ENCODE data around the gene FRMD4A. TPM values are rescaled to one million over a fixed set of nuclear protein-coding genes. Genes with fewer than 3 reads are reported as not detected.

The FRMD4A gene
- total and polyA plus RNA-seq, 10 of the 15 experiments (the other 5 are each of a cell fraction or from before 2014, with no cell fraction given): 17.8 to 75.2 (median 39.1) TPM

DNA sequence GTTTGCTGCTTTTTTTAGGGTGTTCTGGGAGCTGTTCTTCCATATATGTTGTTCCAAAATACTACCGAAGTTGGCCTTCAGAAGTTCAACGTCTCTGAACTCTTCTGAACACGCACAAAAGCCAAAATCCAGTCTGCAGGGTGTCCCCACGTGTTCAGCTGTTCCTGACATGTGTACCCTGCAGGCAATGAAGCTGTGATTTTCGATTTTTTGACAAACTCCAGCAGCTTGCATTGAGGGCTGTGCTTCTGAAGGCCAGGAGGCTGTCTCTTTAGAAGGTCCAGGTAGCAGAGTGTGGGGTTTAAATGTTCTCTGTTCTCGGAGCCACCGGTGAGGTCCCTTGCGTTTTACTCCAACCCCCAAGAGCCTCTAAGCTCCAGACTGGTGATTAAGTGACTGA lies 598.9 kb downstream of the FRMD4A start (continued):
- TF ChIP-seq ESRRA (IDR thresholded peaks at IDR 0.05; ENCODE audit: low read length): no peak

GRCh38 chr10:13730956-13731355 lies 599.8 kb downstream of the FRMD4A start:
- no peak overlapping the region for H2AFZ ChIP-seq (ENCODE audit: control insufficient read depth, low read depth, low read length)
- DNase-seq (ENCODE audit: low read depth, low spot score): no peak
- no peak for TF ChIP-seq CREB1 (IDR thresholded peaks at IDR 0.05; ENCODE audit: low read depth)
- no peak for TF ChIP-seq BHLHE40 (IDR thresholded peaks at IDR 0.05; ENCODE audit: borderline replicate concordance in 1 of 2, low read depth in 2 of 2, low read length in 1 of 2)
- intact Hi-C loops (cut with micrococcal nuclease; ENCODE audit: unreplicated experiment): no loop called here
- no TSS peak for BruUV-seq (replicated peaks)
- ChIA-PET RAD21 (ENCODE audit: unreplicated experiment) (interaction anchor here (1.0 kb wide), 1 partner anchor 47 kb away, joined by 4 read pairs; no protein-coding TSS in a partner anchor), SMC1A (ENCODE audit: uncharacterized antibody, unreplicated experiment) (interaction anchor here (0.7 to 1.9 kb wide), 4 partner anchors 12 to 80 kb away, joined by 3 to 6 read pairs (median 4); no protein-coding TSS in a partner anchor), POLR2A (interaction anchor here (0.6 to 1.8 kb wide), 2 partner anchors 13 to 25 kb away, joined by 5 read pairs; no protein-coding TSS in a partner anchor), CTCF (interaction anchor here (1.1 kb wide), 1 partner anchor 8 kb away, joined by 5 read pairs; no protein-coding TSS in a partner anchor)
- H3K4me2 ChIP-seq (ENCODE audit: control insufficient read depth, insufficient read depth): no peak overlapping the region
- no peak overlapping the region for H3K9ac ChIP-seq (ENCODE audit: control insufficient read depth, insufficient read depth, low read length)
- in situ Hi-C loops (cut with MboI): no loop called here
- H3K79me2 ChIP-seq (ENCODE audit: control insufficient read depth, insufficient read depth, low read length): no peaks in the 10 kb centered on the region
- H3K27me3 ChIP-seq (replicated peaks in 1 of 2; ENCODE audit: control insufficient read depth in 2 of 2, insufficient read depth in 2 of 2, low read length in 1 of 2): no peaks in the 10 kb centered on the region
- no peak overlapping the region for H3K27ac ChIP-seq (ENCODE audit: control insufficient read depth, insufficient read depth)
- peaks cover 0 to 2% of the 10 kb centered on the region in 2 experiments; a peak in 2 of 4 replicates for H3K36me3 ChIP-seq (ENCODE audit: control insufficient read depth in 2 of 2, insufficient read depth in 2 of 2, low read length in 1 of 2)
- ATAC-seq: no peak
- no peak overlapping the region for H3K4me3 ChIP-seq
- no peaks in the 10 kb centered on the region for H4K20me1 ChIP-seq (ENCODE audit: control insufficient read depth, insufficient read depth)
- no peak for FAIRE-seq
- 89% methylated on average over 7 of the region's 7 CpGs for WGBS (ENCODE audit: insufficient coverage, insufficient replicate concordance, low lambda C conversion rate, missing lambda C conversion rate)
- no peaks in the 10 kb centered on the region for H3K9me3 ChIP-seq (replicated peaks; ENCODE audit: control insufficient read depth, insufficient read depth, low read length)
- H3K4me1 ChIP-seq (ENCODE audit: control insufficient read depth, insufficient read depth, low read length): no peaks in the 10 kb centered on the region

DNA sequence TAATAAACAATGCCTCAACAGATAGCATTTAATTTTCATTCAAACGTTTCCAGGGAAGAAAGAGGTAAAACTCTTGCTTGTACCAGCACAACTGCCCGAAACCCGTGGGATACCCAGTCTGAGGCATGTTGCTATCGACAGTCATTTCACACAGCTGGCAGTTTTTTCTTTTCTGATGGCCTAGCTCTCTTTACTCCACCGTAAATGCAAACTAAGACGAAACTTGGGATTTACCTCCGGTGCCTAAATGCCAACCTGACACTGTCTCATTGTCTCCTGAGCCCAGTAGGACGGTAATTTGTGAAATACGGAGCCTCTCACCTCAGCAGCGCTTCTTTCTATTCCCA lies 600.4 kb downstream of the FRMD4A start:
- RAD21 ChIA-PET (ENCODE audit: unreplicated experiment): no interaction called here
- no peak for FAIRE-seq

More for the DNA sequence above, 600.4 kb downstream of the FRMD4A start:
- ChIA-PET SMC1A (ENCODE audit: uncharacterized antibody, unreplicated experiment) (interaction anchor here (1.2 to 1.9 kb wide), 2 partner anchors 12 to 17 kb away, joined by 3 to 6 read pairs; no protein-coding TSS in a partner anchor), POLR2A (no interaction called here), CTCF (no interaction called here)
- no peaks in the 10 kb centered on the region for H4K20me1 ChIP-seq (ENCODE audit: control insufficient read depth, insufficient read depth)
- H3K4me2 ChIP-seq (ENCODE audit: control insufficient read depth, insufficient read depth): no peak overlapping the region
- H2AFZ ChIP-seq (ENCODE audit: control insufficient read depth, low read depth, low read length): no peak overlapping the region
- no peaks in the 10 kb centered on the region for H3K9me3 ChIP-seq (replicated peaks; ENCODE audit: control insufficient read depth, insufficient read depth, low read length)
- TF ChIP-seq BMI1 (IDR thresholded peaks at IDR 0.05; ENCODE audit: borderline replicate concordance): no peak
- no peak for TF ChIP-seq CREB1 (IDR thresholded peaks at IDR 0.05; ENCODE audit: low read depth)
- no peak for TF ChIP-seq ZBED1 (IDR thresholded peaks at IDR 0.05; ENCODE audit: borderline replicate concordance)
- no peak for TF ChIP-seq EGR1 (IDR thresholded peaks at IDR 0.05; ENCODE audit: borderline replicate concordance in 1 of 2, low read depth in 2 of 2, low read length in 2 of 2)
- TF ChIP-seq NFYA (IDR thresholded peaks at IDR 0.05; ENCODE audit: borderline replicate concordance, low read depth, low read length): no peak
- no peak for TF ChIP-seq MEF2B (IDR thresholded peaks at IDR 0.05; ENCODE audit: partially characterized antibody, poor library complexity, severe bottlenecking)
- TF ChIP-seq, protein P1, sequence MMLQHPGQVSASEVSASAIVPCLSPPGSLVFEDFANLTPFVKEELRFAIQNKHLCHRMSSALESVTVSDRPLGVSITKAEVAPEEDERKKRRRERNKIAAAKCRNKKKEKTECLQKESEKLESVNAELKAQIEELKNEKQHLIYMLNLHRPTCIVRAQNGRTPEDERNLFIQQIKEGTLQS (IDR thresholded peaks at IDR 0.05; ENCODE audit: borderline replicate concordance, extremely low read depth, low read depth, low read length): no peak
- TF ChIP-seq HDAC2 (IDR thresholded peaks at IDR 0.05): no peak
- no peak for TF ChIP-seq ZNF24 (IDR thresholded peaks at IDR 0.05)
- TF ChIP-seq, protein P2, sequence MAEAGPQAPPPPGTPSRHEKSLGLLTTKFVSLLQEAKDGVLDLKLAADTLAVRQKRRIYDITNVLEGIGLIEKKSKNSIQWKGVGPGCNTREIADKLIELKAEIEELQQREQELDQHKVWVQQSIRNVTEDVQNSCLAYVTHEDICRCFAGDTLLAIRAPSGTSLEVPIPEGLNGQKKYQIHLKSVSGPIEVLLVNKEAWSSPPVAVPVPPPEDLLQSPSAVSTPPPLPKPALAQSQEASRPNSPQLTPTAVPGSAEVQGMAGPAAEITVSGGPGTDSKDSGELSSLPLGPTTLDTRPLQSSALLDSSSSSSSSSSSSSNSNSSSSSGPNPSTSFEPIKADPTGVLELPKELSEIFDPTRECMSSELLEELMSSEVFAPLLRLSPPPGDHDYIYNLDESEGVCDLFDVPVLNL (IDR thresholded peaks at IDR 0.05; ENCODE audit: low read depth, low read length): no peak
- no peak for TF ChIP-seq SREBF1 (IDR thresholded peaks at IDR 0.05; ENCODE audit: low read length)
- H3K27me3 ChIP-seq (replicated peaks in 1 of 2; ENCODE audit: control insufficient read depth in 2 of 2, insufficient read depth in 2 of 2, low read length in 1 of 2): no peaks in the 10 kb centered on the region
- 91% methylated on average over 10 of the region's 10 CpGs for WGBS (ENCODE audit: insufficient coverage, insufficient replicate concordance, low lambda C conversion rate, missing lambda C conversion rate)
- H3K4me3 ChIP-seq: no peak overlapping the region
- ATAC-seq (no peak), DNase-seq (ENCODE audit: low read depth, low spot score) (no peak)
- H3K4me1 ChIP-seq (ENCODE audit: control insufficient read depth, insufficient read depth, low read length): no peaks in the 10 kb centered on the region
- H3K9ac ChIP-seq (ENCODE audit: control insufficient read depth, insufficient read depth, low read length): no peak overlapping the region
- H3K36me3 ChIP-seq (ENCODE audit: control insufficient read depth in 2 of 2, insufficient read depth in 2 of 2, low read length in 1 of 2): peaks cover 0 to 2% of the 10 kb centered on the region in 2 experiments; a peak in 2 of 4 replicates
- no TSS peak for BruUV-seq (replicated peaks)
- in situ Hi-C loops (cut with MboI) (no loop called here), intact Hi-C loops (cut with micrococcal nuclease; ENCODE audit: unreplicated experiment) (no loop called here)
- H3K27ac ChIP-seq (ENCODE audit: control insufficient read depth, insufficient read depth): no peak overlapping the region
- H3K79me2 ChIP-seq (ENCODE audit: control insufficient read depth, insufficient read depth, low read length): no peaks in the 10 kb centered on the region

Measured in GM12878 (cell line).